Stimulated activated naive CD8-positive, alpha-beta T cell treated with anti-CD3 and anti-CD28 coated beads, Interleukin-15, Interleukin-2, amounts not matched to agents 100 ng/mL and 50 ng/mL, for 24 hours (primary cell): Measurements from ENCODE around the gene TNFRSF8.
A peak's percentile ranks its signal among the peaks of the same experiment; 100 is the strongest.

Experiments used
- H3K27ac Mint-ChIP-seq: one replicate; pipeline ENCODE4 v1.8.0; 2021; ENCODE audit warnings: mild to moderate bottlenecking, mixed read lengths
- H3K27me3 Mint-ChIP-seq: one replicate; pipeline ENCODE4 v1.8.0; 2021; ENCODE audit warnings: mixed read lengths
- H3K36me3 Mint-ChIP-seq: one replicate; pipeline ENCODE4 v1.8.0; 2021; ENCODE audit warnings: low read depth, mixed read lengths
- H3K4me1 Mint-ChIP-seq: one replicate; pipeline ENCODE4 v1.8.0; 2021; ENCODE audit warnings: low read depth, mixed read lengths
- H3K4me3 Mint-ChIP-seq: one replicate; pipeline ENCODE4 v1.8.0; 2021; ENCODE audit warnings: mild to moderate bottlenecking, mixed read lengths
- H3K9me3 Mint-ChIP-seq: one replicate; pipeline ENCODE4 v1.8.0; 2021; ENCODE audit warnings: mixed read lengths

The TNFRSF8 gene

DNA sequence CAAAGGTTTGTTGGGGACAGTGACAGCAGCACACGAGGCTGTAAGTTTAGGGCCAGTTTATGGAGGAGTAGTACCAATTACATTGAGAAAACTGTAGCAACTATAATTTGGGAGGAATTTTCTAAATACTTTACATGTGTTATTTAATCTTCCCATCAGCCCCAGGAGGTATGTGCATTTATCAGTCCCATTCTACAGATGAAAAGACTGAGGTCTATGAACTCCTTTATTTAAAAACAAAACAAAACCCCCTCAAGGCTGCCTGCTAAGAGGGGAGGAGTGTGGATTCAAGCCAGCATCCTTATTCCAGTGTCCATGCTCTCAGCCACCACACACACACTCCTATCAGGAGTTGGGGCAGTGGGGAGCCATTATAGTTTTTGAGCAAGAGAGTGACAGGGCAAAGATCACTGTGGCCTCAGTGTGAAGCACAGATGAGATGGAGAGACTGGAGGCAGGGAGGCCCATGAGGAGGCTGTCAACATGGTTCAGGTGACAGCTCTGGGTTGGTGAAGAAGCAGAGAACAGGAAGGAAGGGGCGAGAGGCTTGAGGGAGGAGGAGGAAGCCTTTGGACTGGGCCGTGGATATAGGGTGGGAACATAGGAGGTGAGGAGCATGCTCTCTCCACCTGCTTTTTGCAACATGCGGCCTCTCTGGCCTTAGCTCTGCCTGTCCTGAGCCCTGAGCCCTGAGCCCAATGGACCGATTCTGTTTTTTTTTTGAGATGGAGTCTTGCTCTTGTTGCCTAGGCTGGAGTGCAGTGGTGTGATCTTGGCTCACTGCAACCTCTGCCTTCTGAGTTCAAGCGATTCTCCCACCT lies 113.4 kb downstream of the TNFRSF8 start:
- Mint-ChIP-seq H3K9me3 (peaks cover under 1% of the 10 kb centered on the region), H3K4me1 (peaks cover 91% of the 10 kb centered on the region), H3K4me3 (peak overlapping the region; percentile 70), H3K36me3 (peaks cover 50% of the 10 kb centered on the region), H3K27ac (peak overlapping the region; percentile 99), H3K27me3 (no peaks in the 10 kb centered on the region)

DNA sequence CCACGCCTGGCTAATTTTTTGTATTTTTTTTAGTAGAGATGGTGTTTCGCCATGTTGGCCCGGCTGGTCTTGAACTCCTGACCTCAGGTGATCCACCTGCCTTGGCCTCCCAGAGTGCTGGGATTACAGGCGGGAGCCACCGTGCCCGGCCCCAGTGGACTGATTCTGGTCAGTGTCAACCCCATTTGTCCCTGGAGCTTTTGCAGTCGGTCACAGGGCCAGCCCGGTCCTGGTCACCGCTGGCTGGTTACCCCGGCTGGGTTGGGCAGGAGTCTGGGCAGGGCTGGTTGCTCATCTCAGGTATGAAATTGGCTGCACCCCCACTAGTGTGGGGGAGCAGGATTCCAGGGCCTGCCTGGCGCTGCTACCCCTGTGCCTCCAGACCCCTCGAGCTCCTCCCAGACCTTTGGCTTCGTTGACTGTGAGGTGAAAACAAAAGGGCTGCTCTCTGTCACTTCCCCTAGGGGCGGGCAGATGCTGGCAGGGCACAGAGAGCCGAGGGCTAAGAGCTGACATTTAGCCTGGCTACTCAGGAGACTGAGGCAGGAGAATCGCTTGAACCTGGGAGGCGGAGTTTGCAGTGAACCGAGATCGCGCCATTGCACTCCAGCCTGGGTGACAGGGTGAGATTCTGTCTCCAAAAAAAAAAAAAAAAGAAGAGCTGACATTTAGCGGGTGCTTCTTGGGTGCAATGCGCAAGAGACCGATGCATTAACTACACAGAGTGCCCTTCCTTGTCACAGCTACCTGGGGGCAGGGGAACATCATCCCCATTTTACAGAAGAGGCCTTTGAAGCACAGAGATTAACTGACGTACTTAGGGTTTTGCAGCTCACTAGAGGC lies 114.3 kb downstream of the TNFRSF8 start:
- Mint-ChIP-seq H3K36me3 (peaks cover 57% of the 10 kb centered on the region), H3K27ac (peak overlapping the region; percentile 99), H3K9me3 (no peaks in the 10 kb centered on the region), H3K4me3 (peak overlapping the region; percentile 79), H3K27me3 (no peaks in the 10 kb centered on the region), H3K4me1 (peaks cover 90% of the 10 kb centered on the region)

DNA sequence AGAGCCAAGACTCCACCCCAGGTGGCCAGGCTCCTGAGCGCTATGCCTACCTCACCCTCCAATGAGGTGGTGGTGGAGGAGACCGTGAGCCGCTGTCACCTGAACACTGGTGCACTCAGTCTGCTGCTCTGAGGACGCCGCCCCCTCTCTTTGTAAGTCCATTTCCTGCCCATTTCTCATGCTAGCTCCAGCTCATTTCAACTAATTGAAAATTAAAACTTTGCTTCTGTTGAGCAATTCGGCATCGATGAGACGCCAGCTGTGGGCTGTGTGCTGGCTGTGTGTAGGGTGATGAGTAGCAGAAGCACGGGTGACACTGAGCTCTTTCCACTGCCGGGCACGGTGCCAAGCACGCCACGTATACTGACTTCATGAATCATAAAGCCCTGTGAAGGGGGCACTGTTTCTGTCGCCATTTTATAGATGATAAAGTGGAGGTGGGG lies 114.9 kb downstream of the TNFRSF8 start:
- Mint-ChIP-seq H3K27ac (peak overlapping the region; percentile 99), H3K4me1 (peaks cover 90% of the 10 kb centered on the region), H3K27me3 (no peaks in the 10 kb centered on the region), H3K9me3 (no peaks in the 10 kb centered on the region), H3K4me3 (peak overlapping the region; percentile 79), H3K36me3 (peaks cover 60% of the 10 kb centered on the region)

- Mint-ChIP-seq H3K4me1 (peaks cover 90% of the 10 kb centered on the region), H3K36me3 (peaks cover 60% of the 10 kb centered on the region), H3K4me3 (peak overlapping the region; percentile 79), H3K9me3 (no peaks in the 10 kb centered on the region), H3K27ac (peak overlapping the region; percentile 99), H3K27me3 (no peaks in the 10 kb centered on the region)
These were observed 115.4 kb downstream of the TNFRSF8 start for GRCh38 chr1:12178511-12178910.

DNA sequence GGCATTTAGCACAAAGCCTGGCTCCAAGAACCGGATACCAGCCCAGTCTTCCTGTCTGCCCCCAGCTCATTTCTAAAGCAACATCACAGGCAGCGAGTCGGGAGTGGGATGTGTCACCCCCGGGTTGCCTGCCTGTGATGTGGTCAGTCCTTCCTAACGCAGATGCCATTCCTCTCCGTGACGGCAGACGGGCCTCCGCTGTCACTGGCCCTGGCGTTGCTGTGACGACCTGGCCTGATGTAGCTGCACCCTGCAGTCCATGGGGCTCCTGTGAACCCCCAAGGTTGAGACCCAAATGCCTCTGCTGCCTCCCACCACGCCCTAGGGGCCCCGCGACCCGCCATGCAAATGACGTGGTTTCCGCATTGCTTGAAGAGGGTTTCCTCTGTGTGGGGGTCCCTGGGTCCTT lies 116.0 kb downstream of the TNFRSF8 start:
- H3K9me3 Mint-ChIP-seq, result no peaks in the 10 kb centered on the region
- peak overlapping the region; percentile 99 for H3K27ac Mint-ChIP-seq
- peak overlapping the region; percentile 79 for H3K4me3 Mint-ChIP-seq
- peaks cover 60% of the 10 kb centered on the region for H3K36me3 Mint-ChIP-seq
- H3K4me1 Mint-ChIP-seq, result peaks cover 90% of the 10 kb centered on the region
- H3K27me3 Mint-ChIP-seq, result no peaks in the 10 kb centered on the region

- H3K9me3 Mint-ChIP-seq, result no peaks in the 10 kb centered on the region
- peaks cover 60% of the 10 kb centered on the region for H3K36me3 Mint-ChIP-seq
- H3K4me3 Mint-ChIP-seq, result peak overlapping the region; percentile 79
- H3K27ac Mint-ChIP-seq, result peak overlapping the region; percentile 99
- H3K4me1 Mint-ChIP-seq, result peaks cover 87% of the 10 kb centered on the region
- no peaks in the 10 kb centered on the region for H3K27me3 Mint-ChIP-seq
These were observed 116.6 kb downstream of the TNFRSF8 start for GRCh38 chr1:12179676-12180075.

DNA sequence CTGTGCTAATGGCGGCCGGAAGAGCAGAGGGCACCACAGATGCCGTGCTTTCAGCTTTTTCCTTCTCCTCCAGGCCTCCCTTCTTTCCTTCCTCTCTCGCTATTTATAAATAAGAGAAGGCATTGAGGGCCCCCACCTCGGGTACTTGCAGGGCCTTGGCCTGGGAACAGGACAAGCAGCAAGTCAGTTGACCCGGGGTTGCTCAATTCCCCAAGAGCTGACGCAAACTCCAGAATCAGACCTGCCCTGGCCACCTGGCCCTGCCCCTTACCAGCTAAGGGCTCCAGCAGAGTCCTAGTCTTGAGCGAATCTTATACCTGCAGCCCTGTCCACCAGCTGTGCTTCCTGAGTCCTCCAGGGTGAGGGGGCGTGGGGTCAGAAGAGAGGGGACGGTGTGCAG lies 117.2 kb downstream of the TNFRSF8 start:
- no peaks in the 10 kb centered on the region for H3K9me3 Mint-ChIP-seq
- H3K4me1 Mint-ChIP-seq, result peaks cover 87% of the 10 kb centered on the region
- H3K4me3 Mint-ChIP-seq, result no peak overlapping the region
- H3K27me3 Mint-ChIP-seq, result no peaks in the 10 kb centered on the region
- H3K27ac Mint-ChIP-seq, result peak overlapping the region; percentile 58
- H3K36me3 Mint-ChIP-seq, result peaks cover 59% of the 10 kb centered on the region

DNA sequence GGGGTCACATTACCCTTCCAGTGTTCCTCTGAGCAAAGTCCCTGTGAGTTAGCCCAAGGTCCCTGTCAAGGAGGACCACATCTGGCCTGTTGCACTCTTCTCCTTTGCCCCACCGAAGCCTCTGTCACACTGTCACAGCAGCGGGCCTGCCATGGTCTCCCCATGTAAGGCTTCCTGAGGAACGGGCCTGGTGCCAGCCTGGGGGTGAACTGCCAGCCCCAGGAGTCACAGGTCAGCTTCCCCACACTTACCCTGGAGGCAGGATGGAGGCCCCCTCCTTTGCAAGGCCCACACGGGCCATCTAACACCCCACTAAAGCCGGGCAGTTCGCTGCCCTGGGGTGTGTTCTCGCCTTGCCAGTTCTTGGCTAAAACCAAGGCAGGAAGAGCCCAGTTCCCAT lies 117.8 kb downstream of the TNFRSF8 start:
- no peak overlapping the region for H3K4me3 Mint-ChIP-seq
- peaks cover 54% of the 10 kb centered on the region for H3K36me3 Mint-ChIP-seq
- peak overlapping the region; percentile 55 for H3K27ac Mint-ChIP-seq

DNA sequence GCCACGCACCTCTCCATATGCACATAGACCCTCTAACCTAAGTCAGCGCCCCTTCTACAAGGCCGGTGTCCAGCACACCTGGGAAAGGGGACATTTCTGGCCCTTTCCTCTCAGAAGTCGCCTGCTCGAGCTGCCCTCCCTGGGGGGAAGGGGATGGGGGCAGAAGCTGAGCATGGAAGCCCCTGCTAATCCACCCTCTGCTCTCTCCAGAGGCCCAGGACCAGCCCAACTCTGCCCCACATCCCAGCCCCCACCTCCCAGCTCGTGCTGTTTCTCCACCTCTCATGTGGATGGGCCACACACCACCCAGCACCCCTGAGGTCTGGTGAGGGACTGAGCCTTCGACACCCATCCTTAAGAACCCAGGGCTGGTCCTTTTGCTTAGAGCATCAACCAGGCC lies 118.5 kb downstream of the TNFRSF8 start:
- no peaks in the 10 kb centered on the region for H3K9me3 Mint-ChIP-seq
- H3K27ac Mint-ChIP-seq, result peak overlapping the region; percentile 50

More for the DNA sequence above, 117.8 kb downstream of the TNFRSF8 start:
- Mint-ChIP-seq H3K4me1 (peaks cover 86% of the 10 kb centered on the region), H3K9me3 (no peaks in the 10 kb centered on the region), H3K27me3 (no peaks in the 10 kb centered on the region)

GRCh38 chr1:12182410-12182984 lies 119.4 kb downstream of the TNFRSF8 start:
- Mint-ChIP-seq H3K4me3 (no peak overlapping the region), H3K9me3 (no peaks in the 10 kb centered on the region), H3K27me3 (no peaks in the 10 kb centered on the region), H3K36me3 (peaks cover 49% of the 10 kb centered on the region), H3K27ac (peak overlapping the region; percentile 36), H3K4me1 (peaks cover 82% of the 10 kb centered on the region)

More for the DNA sequence above, 118.5 kb downstream of the TNFRSF8 start:
- Mint-ChIP-seq H3K4me3 (no peak overlapping the region), H3K36me3 (peaks cover 47% of the 10 kb centered on the region), H3K4me1 (peaks cover 86% of the 10 kb centered on the region), H3K27me3 (no peaks in the 10 kb centered on the region)

GRCh38 chr1:12183095-12183794 lies 120.1 kb downstream of the TNFRSF8 start:
- H3K9me3 Mint-ChIP-seq, result no peaks in the 10 kb centered on the region
- H3K27ac Mint-ChIP-seq, result peak overlapping the region; percentile 51
- H3K4me1 Mint-ChIP-seq, result peaks cover 80% of the 10 kb centered on the region
- no peak overlapping the region for H3K4me3 Mint-ChIP-seq
- H3K36me3 Mint-ChIP-seq, result peaks cover 54% of the 10 kb centered on the region
- H3K27me3 Mint-ChIP-seq, result no peaks in the 10 kb centered on the region

- Mint-ChIP-seq H3K27ac (peak overlapping the region; percentile 3), H3K36me3 (peaks cover 56% of the 10 kb centered on the region), H3K4me3 (no peak overlapping the region), H3K4me1 (peaks cover 77% of the 10 kb centered on the region), H3K9me3 (no peaks in the 10 kb centered on the region), H3K27me3 (no peaks in the 10 kb centered on the region)
These were observed 121.0 kb downstream of the TNFRSF8 start for GRCh38 chr1:12184008-12184681.

GRCh38 chr1:12185036-12185917 lies 122.2 kb downstream of the TNFRSF8 start:
- H3K4me3 Mint-ChIP-seq, result no peak overlapping the region
- H3K4me1 Mint-ChIP-seq, result peaks cover 77% of the 10 kb centered on the region
- no peaks in the 10 kb centered on the region for H3K27me3 Mint-ChIP-seq
- H3K27ac Mint-ChIP-seq, result no peak overlapping the region
- peaks cover 54% of the 10 kb centered on the region for H3K36me3 Mint-ChIP-seq
- H3K9me3 Mint-ChIP-seq, result no peaks in the 10 kb centered on the region
